ENCODE results near the gene TMEM184B.

DNA sequence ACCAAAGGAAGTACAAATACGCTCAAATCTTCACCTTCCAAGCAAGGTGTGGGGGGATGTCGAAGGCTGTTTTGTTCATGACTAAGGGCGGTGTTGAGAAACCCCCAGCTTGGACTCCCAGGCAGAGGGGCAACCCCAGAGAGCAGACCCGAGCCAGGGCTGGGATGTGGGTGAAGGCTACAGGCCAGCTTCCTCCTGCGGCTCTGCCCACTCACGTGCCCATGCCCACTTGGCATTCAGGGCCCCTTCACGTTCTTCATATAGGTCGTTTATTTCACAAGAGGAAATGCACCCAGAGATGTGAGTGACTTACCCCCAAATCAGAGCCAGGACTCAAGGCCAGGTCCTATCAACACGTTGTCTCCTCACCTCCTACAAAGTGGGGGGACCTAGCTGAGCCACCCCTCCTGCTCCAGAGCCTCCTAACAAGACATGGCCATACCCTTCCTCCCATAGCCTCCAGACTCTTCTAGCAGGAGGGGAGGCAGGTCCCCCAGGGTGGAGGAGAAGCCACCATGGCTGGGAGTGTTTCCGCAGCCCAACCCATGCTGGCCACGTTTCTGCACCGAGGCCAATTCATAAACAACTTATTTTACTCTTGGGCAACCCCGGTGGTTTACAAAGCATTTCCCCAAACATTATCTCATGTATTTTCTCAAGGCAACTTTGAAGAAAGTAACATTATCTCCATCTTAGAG lies 22.0 kb downstream of the TMEM184B start:
- TF ChIP-seq, protein P1, sequence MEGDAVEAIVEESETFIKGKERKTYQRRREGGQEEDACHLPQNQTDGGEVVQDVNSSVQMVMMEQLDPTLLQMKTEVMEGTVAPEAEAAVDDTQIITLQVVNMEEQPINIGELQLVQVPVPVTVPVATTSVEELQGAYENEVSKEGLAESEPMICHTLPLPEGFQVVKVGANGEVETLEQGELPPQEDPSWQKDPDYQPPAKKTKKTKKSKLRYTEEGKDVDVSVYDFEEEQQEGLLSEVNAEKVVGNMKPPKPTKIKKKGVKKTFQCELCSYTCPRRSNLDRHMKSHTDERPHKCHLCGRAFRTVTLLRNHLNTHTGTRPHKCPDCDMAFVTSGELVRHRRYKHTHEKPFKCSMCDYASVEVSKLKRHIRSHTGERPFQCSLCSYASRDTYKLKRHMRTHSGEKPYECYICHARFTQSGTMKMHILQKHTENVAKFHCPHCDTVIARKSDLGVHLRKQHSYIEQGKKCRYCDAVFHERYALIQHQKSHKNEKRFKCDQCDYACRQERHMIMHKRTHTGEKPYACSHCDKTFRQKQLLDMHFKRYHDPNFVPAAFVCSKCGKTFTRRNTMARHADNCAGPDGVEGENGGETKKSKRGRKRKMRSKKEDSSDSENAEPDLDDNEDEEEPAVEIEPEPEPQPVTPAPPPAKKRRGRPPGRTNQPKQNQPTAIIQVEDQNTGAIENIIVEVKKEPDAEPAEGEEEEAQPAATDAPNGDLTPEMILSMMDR (IDR thresholded peaks at IDR 0.05), result no peak
- no peak for TF ChIP-seq POLR2A (IDR thresholded peaks at IDR 0.05)
